ENCODE measurements around the gene SLC39A2.
"Not testable (repeated sequence)": the region's sequence is repeated elsewhere in the genome, so short reads cannot be mapped to it uniquely, and the experiment has no call there.

SLC39A2 gene

DNA sequence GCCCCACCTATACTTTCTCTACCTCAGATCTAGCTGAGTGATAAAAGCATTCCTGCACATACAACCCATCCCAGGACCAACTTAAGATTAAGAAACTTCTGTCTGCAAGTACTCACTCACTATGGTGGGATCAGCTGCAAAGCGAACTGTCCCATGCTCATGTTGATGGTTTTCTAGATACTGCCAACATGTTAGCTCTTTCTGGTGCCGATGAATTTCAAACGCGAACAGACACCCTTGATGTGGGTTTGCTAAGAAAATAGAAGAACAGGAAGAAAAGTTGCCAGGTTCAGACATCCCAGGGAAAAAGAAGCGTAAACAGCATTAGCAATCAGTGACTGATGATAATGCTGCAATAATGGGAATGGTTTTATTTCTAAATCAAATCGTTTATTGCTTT lies 1.5 kb upstream of the SLC39A2 start:
- DNase-seq, result no peak

DNA sequence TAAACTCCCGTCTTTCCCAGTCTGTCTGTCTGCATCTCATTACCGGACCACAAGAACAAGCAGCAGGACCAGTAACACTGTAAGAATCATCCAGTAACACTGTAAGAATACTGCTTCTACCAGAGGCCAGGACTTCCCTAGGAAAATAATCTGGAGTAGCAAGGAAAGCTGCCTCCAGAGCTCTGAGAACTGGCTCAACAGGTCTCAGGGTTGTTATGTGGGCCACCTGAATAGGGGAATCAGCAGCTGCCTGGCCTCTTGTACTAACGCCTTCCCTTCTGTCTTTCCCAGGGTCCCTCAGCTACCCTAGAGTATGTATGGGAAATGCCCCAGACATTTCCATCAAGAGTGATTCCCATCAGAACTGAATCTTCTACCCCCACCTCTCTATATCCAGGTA lies 954 bp upstream of the SLC39A2 start:
- no peak for DNase-seq

DNA sequence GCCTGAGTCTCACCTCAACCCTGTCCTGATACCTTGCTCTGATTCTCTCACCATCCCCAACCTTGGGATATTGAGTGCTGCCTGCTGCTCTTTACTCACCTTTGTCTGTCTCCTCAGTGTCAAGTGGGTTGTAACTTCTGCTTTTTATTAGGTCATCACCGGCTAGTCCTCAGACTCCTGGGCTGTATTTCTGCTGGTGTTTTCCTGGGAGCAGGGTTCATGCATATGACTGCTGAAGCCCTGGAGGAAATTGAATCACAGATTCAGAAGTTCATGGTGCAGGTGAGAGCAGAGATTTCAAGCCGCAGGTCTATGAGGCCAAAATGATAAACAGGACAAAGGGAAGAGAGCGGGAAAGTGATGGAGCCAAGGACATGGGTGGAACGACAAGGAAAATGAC lies 498 bp downstream of the SLC39A2 start:
- DNase-seq, result no peak

DNA sequence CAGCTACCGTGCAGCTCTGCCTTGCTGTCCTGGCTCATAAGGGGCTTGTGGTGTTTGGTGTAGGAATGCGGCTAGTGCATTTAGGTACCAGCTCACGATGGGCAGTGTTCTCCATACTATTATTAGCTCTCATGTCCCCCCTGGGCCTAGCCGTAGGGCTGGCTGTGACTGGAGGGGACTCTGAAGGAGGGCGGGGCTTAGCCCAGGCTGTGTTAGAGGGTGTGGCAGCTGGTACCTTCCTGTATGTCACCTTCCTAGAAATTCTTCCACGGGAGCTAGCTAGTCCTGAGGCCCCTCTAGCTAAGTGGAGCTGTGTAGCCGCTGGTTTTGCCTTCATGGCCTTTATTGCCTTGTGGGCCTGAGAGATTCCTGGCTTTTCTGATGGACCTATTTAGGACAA lies 2.1 kb downstream of the SLC39A2 start:
- DNase-seq, result no peak

DNA sequence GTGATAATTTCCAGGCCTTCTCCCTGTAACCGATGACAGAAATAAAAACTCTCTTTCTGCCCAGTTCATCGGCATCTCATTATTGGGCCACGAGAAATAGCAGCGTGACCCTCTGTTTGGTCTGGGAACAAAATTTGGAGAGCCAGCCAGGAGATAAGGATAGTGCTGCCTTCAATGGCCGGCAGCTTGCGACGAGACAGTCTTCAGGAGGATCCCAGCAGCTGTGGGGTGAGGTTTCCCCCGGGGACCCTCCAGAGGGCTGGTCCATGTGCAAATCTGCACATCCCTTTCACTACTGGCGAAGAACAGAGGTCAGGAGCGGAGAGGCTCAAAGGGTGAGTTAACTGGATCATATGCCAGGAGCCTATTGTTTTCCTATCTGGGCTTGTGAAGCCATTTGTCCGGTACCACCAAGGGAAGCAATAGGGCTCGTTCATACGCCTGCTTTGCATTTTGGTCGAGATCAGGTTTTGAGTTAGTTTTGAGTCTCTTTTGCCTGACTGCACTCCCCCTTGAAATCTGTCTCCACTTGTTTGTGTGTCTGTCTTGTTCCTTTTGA lies 4.8 kb downstream of the SLC39A2 start:
- no peak for DNase-seq

DNA sequence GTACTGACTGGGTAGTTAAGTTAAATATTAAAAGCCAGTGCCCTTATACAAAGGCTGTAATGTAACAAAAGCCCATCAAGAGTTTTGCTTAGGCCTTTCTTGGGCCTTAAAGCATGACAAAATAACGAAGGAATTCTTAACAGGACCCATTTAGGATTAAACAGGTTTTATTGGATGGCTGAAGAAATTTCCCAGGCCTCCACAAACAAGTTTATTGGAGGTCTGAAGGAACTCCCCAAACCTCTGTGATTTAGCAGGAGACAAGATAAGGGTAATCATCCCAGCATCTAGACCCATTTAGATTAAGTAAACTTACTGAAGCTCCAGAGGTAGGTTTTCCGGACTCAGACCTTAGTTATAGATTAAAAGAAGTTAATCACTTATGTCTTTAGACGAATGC lies 10.6 kb downstream of the SLC39A2 start:
- DNase-seq, result not testable (repeated sequence)

DNA sequence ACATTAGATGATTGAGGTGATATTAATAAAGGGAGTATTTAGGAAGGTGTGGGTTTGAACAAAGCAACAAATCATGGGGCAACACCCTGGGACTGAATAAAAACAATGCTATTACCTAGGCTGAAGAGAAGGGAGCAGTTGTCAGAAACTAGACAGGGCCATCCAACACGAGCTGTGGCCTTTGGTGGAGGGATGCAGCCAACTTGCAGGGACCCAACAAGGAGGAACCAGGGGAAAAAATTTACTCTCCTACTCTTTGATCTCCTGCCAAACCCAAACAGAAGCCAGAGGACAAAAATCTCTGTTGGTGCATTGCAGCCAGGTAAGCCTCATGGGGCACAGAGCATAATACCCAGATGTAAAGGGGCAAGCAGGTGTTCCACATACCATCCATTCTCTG lies 12.0 kb downstream of the SLC39A2 start:
- DNase-seq, result no peak

DNA sequence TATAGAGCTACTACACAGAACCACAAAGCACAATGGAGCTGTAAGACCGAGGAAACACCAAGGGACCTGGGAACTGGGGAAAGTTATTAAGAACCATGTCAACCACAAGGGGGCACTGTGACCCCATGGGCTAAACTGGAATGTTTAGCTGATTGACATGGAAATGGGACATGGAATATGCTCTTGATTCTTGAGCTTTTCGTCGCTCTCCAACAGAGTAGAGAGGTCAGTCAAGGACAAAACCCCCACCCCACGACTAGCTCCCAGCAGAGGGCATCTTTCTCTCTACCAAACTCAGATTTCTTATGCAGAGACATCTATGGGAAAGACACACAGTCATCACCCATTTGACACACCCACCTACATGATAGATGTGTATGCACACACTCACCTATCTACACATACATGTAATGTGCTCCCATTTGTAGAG lies 15.7 kb downstream of the SLC39A2 start:
- peak; percentile 65 for DNase-seq

DNA sequence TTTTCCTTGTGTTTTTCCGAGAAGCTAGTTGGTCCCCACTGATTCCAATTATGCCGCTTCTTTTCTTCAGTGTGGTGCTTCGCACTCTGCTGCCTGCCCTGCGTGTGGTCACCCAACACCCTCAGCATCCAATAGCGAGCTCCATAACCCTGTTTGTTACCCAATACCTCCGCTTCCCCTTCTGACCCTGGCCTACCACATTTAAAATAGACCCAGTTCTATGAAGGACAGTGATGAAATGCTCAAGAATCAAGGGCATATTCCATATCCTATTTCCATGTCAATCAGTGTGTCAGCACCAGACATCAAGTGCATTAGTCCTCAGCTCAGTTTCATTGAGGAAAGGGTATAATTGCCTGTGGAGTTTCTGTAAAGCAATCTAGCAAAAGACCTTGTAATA lies 16.2 kb downstream of the SLC39A2 start:
- DNase-seq, result no peak

DNA sequence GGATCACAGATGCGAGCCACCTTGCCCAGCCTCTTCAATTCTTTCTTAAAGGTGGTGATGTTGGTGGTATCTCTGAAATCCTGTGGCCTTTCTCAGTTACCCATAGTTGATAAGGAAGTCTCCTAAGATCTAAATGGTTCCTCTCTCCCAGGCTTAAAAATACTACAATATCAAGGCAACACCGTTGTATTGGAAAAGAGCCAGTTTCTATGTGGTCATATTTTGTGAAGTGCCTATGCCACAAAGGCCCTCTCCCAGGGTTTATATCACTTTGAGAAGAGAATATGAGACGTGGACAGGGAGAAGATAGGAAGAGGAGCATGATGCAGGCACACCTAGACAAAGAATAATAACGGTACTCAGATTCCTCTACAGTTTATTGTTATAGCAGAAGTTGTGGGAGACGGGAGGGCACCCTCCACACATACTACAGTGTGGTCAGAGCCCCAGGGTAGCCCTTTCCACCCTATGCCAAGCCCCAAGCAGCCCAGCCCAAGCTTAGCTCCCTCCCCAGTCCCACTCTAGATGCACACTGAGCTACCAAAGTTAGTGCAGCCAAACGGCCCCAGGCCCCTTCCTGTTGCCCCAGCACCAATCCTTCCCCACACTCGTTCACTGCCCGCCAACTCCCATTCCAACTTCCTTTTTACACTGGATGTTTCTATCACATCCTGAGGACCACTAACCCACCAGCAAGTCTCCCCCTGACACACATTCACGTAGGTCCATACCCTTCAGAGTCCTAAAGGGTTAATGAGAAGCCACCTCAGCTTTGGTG lies 17.5 kb downstream of the SLC39A2 start:
- no peak for DNase-seq

DNA sequence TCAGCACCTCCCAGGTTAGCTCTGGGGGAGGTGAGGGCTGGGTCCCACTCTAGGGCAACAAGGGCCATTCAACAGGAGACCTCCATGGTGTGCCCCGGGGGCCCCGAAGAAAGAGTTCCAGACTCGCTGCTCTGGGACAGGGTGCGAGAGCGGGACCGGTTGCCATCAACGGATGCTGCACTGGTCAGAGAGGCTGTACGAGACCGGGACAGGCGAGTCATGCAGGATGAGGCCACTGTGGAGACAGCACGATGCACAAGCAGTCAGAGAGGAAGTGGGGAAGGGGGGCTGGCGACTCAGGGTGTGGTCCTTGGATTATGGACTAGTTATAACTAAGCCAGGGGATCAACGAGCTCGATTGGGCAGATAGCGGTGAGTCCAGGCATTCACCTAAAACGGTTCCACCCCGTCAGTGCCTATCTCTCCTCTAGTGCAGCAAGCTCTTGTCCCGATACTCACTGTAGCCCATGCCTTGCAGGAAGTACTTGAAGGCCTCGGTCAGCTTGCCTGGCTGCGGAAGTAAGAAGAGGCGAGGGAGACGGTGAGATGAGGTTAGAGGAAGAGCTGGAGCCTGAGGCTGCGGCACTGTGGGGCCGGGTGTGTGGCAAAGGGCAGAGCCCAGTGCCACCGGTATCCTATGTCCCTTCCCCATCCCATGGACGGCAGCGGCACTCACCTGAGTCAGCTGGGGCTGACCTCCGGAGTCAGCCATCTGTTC lies 18.6 kb downstream of the SLC39A2 start:
- no peak for DNase-seq

DNA sequence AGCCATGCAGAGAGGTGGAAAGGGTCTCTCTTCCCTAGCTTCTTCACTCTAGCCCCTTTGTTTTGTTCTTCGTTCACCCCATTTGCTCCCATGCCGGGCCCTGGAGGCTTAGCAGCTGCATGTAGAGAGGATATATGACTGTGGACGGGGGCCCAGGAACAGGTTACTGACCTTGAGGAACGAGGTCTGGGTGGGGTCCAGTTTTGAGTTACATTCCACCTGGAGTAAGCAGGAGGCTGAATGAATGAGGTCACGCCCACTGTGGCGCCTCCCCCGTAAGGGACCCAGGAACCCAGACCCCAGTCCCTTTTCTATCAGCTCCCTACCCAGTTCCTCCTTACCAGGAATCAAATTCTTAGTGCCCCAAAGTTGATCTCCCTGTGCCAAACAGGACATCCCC lies 19.2 kb downstream of the SLC39A2 start:
- no peak for DNase-seq

DNA sequence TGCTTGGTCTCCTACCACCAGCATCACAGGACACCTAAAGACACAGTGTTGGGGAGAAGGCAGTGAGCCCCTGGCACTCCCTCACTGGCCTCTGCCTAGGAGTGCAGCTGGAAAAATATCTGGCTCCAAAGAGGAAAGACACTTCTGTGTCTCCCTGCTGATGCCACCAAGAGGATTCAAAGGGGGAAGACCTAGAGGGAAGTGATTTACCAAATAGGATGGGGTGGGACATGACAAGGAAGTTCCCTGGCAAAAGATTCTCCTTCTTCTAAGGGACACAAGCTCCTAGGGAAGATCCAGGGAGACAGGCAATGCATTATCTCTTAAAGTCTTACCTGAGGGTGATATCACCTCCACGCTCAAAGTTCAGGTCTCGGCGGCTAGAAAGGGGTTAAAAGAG lies 19.7 kb downstream of the SLC39A2 start:
- no peak for DNase-seq

DNA sequence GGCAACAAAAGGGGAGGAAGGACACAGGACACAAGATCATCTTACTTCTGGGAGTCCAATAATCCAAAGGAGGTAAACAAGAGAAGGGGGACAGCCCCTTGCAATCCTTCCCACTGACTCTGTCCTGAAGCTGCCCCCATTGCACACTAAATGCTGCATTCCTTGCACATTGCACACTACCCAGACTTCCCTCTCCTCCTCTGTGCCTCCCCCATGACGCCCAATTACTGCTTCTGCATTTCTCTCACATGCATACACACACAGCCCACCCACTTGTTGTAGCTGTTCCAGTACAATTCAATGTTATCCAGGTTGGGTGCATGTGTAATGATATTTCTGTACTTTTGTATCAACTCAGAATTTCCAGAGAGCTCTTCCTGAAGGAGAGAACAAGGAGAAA lies 20.3 kb downstream of the SLC39A2 start:
- no peak for DNase-seq

DNA sequence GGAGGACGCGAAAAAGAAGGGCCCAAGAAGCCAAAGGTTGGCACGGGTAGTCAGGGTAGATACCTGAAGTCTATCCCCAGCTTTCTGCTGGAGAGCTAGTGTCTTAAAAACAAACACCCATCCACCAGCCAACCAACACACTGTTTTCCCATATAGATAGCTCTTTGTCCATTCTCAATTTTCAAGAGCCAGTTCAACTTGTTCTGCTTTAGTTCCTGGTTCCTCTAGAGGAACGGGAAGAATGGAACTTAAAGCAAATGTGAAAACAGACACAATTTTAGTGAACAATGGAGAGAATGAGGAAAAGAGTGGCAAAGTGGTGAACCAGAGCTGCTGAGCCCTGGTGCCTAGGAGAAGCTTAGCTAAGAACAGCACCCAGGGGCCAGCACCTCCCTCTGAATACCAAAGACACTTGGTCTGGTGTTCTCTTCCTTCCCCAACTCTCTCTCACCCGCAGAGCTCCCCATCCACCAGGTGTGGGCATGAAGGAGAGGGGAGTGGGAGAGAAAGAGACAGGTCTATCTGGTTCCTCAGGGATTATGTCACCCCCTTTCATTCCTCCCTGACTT lies 22.0 kb downstream of the SLC39A2 start:
- DNase-seq, result no peak

DNA sequence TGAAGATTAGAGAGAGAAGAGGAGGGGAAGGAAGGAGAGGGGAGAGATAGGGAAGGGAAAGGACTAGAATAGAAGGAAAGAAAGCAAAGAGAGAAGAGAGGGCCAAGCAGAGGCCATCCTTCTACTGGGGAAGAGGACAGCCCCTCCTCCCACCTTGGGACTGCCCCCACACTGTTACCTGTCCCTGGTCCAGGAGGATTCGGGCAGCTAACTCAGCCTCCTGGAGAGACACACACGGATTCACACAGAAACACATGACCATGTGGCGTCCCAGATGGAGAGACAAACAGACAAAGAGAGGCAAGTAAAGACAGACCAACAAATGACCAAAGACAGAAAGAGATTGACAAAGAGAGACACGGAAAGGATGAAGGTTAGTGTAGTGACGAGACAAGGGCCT lies 23.6 kb downstream of the SLC39A2 start:
- no peak for DNase-seq

DNA sequence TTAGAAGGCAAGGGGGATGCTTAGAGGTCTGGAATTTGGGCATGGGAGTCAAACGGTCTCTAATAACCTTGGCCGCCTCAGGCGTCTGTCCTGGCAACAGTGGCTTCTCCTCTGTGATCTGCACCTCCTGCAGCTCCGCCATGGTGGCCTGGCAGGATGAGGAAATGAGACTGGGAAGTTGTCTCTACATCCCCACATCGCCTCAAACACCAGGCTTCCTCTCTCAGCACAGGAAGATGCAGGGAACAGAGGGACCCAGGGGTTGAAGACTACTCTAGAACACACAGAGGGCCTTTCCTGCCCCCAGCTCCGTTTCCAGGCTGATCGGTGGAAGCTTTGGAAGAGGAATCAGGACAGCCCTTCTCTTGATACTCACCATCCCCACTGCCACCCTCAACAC lies 24.1 kb downstream of the SLC39A2 start:
- no peak for DNase-seq

DNA sequence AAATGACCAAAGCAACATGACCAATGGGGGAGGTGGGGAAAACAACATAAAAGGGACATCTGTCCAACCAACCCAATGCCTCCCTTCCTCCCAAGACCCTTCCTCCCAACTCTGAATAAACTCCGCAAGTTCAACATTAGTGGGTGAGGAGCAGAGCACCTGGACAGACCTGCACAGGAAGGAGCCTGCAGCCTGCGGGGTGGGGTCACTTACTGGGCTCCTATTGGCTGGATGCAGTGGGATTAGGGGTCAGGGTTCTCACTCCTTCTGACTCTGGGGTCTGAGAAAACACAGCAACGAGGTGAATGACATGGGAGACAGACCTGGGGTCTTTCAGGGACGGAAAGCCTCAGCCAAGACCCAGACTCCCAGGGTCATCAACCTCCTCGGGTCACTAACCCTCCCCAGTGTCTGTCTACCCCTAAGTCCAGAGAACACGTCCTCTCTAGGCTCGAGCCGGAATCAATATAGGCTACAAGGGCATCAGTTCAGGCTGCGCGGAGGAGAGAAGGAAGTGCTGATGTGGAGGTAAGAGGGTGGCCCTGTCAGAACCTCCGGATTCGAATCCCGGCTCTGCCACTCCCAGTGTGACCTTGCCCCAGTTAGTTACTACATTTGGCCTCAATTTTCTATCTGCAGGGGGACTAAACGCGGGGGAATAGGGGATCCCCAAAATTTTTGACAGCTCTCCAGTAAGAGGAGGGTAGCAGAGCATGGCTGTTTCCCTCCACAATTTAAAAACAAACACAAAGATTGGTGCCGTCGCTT lies 24.9 kb downstream of the SLC39A2 start:
- no peak for DNase-seq

DNA sequence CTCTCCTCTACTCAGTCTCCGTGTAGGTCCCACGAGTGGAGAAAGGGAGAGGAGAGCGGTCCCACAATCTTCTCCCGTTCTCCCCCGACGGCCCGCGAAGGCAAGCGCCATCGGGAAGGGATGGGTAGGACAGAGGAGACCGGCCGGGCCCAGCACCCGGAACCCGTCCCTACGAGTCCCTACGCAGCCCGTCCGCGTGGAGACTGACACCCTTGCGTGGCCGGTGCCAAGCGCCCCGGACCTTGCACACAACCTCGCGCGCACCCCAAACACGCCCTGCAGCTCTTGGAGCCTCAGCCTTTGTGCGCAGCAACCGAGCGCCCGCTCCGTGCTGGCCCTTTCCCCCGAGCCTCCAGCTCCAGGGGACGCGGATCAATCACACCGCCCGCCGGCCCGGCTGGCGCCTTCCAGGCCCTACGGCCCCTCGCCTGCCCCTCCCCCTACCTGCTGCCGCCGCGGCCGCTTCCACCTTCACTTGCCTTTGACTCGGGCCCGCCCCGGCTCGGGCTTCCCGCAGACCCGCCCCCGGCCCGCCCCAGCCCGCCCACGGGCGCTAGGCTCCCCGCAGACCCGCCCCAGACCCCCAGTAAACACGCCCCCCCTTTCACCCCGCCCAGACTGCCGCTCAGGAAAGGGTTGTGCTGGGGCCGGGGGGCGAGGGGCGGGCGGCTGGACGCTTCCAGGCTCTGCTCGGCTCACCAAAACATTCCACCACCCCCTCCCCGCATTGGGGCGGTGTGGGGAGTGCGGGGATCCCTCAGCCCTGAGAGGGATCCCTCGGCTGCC lies 25.7 kb downstream of the SLC39A2 start, which contains the start of gene NDRG2:
TSS of gene NDRG2 (minus strand) at position 477 of the 786 bp plus-strand sequence. CDS start 1,746 bp downstream, outside the sequence.
- peak; percentile 25 for DNase-seq

DNA sequence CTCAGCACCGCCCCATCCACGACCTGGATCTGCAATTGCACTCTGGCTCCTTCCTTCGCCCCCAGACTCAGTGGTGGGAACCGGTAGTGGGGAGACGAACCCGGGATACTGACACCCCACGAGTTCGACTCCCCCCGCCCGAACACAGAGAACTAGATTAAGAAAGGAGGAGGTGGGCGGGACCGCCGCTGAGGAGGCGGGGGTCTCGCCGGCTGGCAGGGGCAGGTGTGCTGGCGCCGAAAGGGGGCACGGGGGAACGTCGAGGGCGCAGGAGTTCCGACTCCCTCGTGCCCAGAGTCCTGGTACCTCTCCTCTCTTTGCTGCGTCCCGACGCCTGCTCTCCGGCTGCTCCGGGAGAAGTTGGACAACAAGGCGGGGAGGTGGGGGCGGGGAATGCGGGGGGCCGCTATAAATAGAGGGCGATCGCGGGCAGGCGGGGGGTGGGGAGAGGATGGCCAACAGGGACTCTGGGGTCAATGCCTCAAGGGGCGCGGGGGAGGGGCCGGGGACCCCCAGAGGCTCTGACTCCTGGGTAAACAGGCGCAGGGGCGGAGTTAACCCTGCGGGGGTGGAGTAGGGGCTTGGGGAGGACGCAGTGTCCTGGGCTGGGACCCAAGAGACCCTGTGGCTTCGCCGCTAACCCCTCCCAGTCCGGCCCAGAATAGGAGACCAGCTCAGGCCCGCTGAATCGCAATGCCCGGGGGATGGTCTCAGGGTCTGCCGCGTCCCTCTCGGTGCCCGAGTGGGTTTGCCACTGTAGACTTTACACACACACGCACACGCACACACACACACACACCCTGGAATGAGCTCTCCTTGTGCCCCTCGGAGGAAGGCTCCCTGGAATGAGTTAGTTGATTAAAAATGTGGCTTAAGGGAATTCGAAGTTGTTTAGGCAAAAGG lies 26.5 kb downstream of the SLC39A2 start:
- no peak for DNase-seq
